ENCODE results near the gene LHFPL5. TPM values are rescaled to one million over a fixed set of nuclear protein-coding genes. Genes with fewer than 3 reads are reported as not detected.

Gene LHFPL5
- total RNA-seq, 1 experiment from 2014 or later: not detected

- no peaks in the 10 kb centered on the region for H3K27me3 ChIP-seq (replicated peaks; ENCODE audit: control insufficient read depth, insufficient read depth, low read length)
Measured at GRCh38 chr6:35774116-35774794, 30.9 kb upstream of the LHFPL5 start.

GRCh38 chr6:35775031-35775430 is 30.1 kb upstream of the LHFPL5 start:
- Mint-ChIP-seq H3K27me3 (ENCODE audit: insufficient read depth, unreplicated experiment) (no peaks in the 10 kb centered on the region), H3K36me3 (ENCODE audit: insufficient read depth, unreplicated experiment) (no peaks in the 10 kb centered on the region), H3K9me3 (ENCODE audit: unreplicated experiment) (no peaks in the 10 kb centered on the region), H3K4me1 (ENCODE audit: low read depth, unreplicated experiment) (no peaks in the 10 kb centered on the region), H3K27ac (ENCODE audit: unreplicated experiment) (no peak overlapping the region), H3K4me3 (ENCODE audit: unreplicated experiment) (no peak overlapping the region)
- no peaks in the 10 kb centered on the region for H3K9me3 ChIP-seq
- ChIA-PET POLR2A (no interaction called here), CTCF (no interaction called here)
- H3K27me3 ChIP-seq (replicated peaks; ENCODE audit: control insufficient read depth, insufficient read depth, low read length): no peaks in the 10 kb centered on the region
- intact Hi-C loops (cut with micrococcal nuclease; ENCODE audit: unreplicated experiment): no loop called here
- TF ChIP-seq CTCF (IDR thresholded peaks at IDR 0.05; ENCODE audit: insufficient read depth in 1 of 2, low read depth in 1 of 2, low read length in 1 of 2, severe bottlenecking in 1 of 2, unreplicated experiment in 1 of 2): no peak
- H3K36me3 ChIP-seq (ENCODE audit: control insufficient read depth, insufficient read depth, low read length): no peaks in the 10 kb centered on the region
- H3K4me1 ChIP-seq: 0 out of 2 replicates have a peak, but pooled peaks cover 4% of the 10 kb centered on the region
- DNase-seq: no peak
- no peak overlapping the region for H3K4me3 ChIP-seq (ENCODE audit: low read depth, low read length)
- no TSS peak for BruUV-seq (replicated peaks)

More at GRCh38 chr6:35774116-35774794, 30.9 kb upstream of the LHFPL5 start:
- H3K4me1 Mint-ChIP-seq (ENCODE audit: low read depth, unreplicated experiment): no peaks in the 10 kb centered on the region
- no peaks in the 10 kb centered on the region for H3K27me3 Mint-ChIP-seq (ENCODE audit: insufficient read depth, unreplicated experiment)
- CTCF ChIA-PET: no interaction called here
- H3K27ac Mint-ChIP-seq (ENCODE audit: unreplicated experiment): no peak overlapping the region
- POLR2A ChIA-PET: no interaction called here
- BruUV-seq (replicated peaks): no TSS peak
- H3K4me3 Mint-ChIP-seq (ENCODE audit: unreplicated experiment): no peak overlapping the region
- intact Hi-C loops (cut with micrococcal nuclease; ENCODE audit: unreplicated experiment): no loop called here
- no peaks in the 10 kb centered on the region for H3K36me3 Mint-ChIP-seq (ENCODE audit: insufficient read depth, unreplicated experiment)
- no peaks in the 10 kb centered on the region for H3K9me3 Mint-ChIP-seq (ENCODE audit: unreplicated experiment)
- H3K4me3 ChIP-seq (ENCODE audit: low read depth, low read length): no peak overlapping the region
- H3K36me3 ChIP-seq (ENCODE audit: control insufficient read depth, insufficient read depth, low read length): no peaks in the 10 kb centered on the region
- TF ChIP-seq CTCF (IDR thresholded peaks at IDR 0.05; ENCODE audit: insufficient read depth in 1 of 2, low read depth in 1 of 2, low read length in 1 of 2, severe bottlenecking in 1 of 2, unreplicated experiment in 1 of 2): no peak
- no peaks in the 10 kb centered on the region for H3K9me3 ChIP-seq
- H3K4me1 ChIP-seq: peaks cover 1% of the 10 kb centered on the region; the same call in 1 of the 2 replicates
- DNase-seq: no peak

- no peaks in the 10 kb centered on the region for H3K9me3 Mint-ChIP-seq (ENCODE audit: unreplicated experiment)
- no peaks in the 10 kb centered on the region for H3K27me3 Mint-ChIP-seq (ENCODE audit: insufficient read depth, unreplicated experiment)
- Histone ChIP-seq H3K4me3 (ENCODE audit: low read depth, low read length) (peak within 1 kb of the TSS; percentile 53), H3K27me3 (replicated peaks; ENCODE audit: control insufficient read depth, insufficient read depth, low read length) (no peaks in the 10 kb centered on the region), H3K4me1 (0 out of 2 replicates have a peak, but pooled peaks cover 4% of the 10 kb centered on the region), H3K36me3 (ENCODE audit: control insufficient read depth, insufficient read depth, low read length) (no peaks in the 10 kb centered on the region), H3K9me3 (no peaks in the 10 kb centered on the region)
- ChIA-PET CTCF (no interaction called here), POLR2A (no interaction called here)
- DNase-seq: peak; percentile 68
- no peak for TF ChIP-seq CTCF (IDR thresholded peaks at IDR 0.05; ENCODE audit: insufficient read depth in 1 of 2, low read depth in 1 of 2, low read length in 1 of 2, severe bottlenecking in 1 of 2, unreplicated experiment in 1 of 2)
- no peaks in the 10 kb centered on the region for H3K4me1 Mint-ChIP-seq (ENCODE audit: low read depth, unreplicated experiment)
- peak within 1 kb of the TSS; percentile 82 for H3K27ac Mint-ChIP-seq (ENCODE audit: unreplicated experiment)
- H3K4me3 Mint-ChIP-seq (ENCODE audit: unreplicated experiment): peak within 1 kb of the TSS; percentile 81
- intact Hi-C loops (cut with micrococcal nuclease; ENCODE audit: unreplicated experiment): no loop called here
- H3K36me3 Mint-ChIP-seq (ENCODE audit: insufficient read depth, unreplicated experiment): no peaks in the 10 kb centered on the region
- no TSS peak for BruUV-seq (replicated peaks)
Measured at GRCh38 chr6:35776364-35777215, 28.6 kb upstream of the LHFPL5 start, which contains the start of gene CLPSL2. Gene CLPSL2, plus strand, starts transcription at chr6:35776598. Its CDS starts 21 bp downstream, at chr6:35776619.

Measured in Caco-2 (cell line).